Tibial nerve (tissue), 4 donors: Measurements from ENCODE around the gene BLCAP.

ENCODE experiments used
- CTCF ChIP-seq, 5 experiments: fragments of 200-600 bp in 3 of 5; fragments of 450-650 bp in 2 of 5; sonication (generic) in 3 of 5; IDR thresholded peaks; one replicate each; pipeline ENCODE4 v1.5.1; 2016 to 2019; ENCODE audit warnings: antibody characterized with exemption in 5 of 5, mild to moderate bottlenecking in 3 of 5, moderate library complexity in 2 of 5
- EP300 ChIP-seq, 2 donors: sonication (generic); formaldehyde crosslinking; IDR thresholded peaks; one replicate each; pipeline ENCODE4 v1.6.1; 2017; ENCODE audit warnings: antibody characterized with exemption in 2 of 2, mild to moderate bottlenecking in 1 of 2

- TF ChIP-seq CTCF (IDR thresholded peaks at IDR 0.05): no peak
- no peak for TF ChIP-seq EP300 (IDR thresholded peaks at IDR 0.05)
Observed at GRCh38 chr20:37562695-37563480, 35.2 kb upstream of the BLCAP start.
